Endothelial cell (in vitro differentiated cells): Measurements from ENCODE around the gene C5. TPM values are rescaled to one million over a fixed set of nuclear protein-coding genes. Genes with fewer than 3 reads are reported as not detected.

Source experiments
- DNase-seq: peaks from one replicate; pipeline ENCODE4 v3.0.0; 2021; ENCODE audit warnings: low spot score
- H3K27ac Mint-ChIP-seq: one replicate; pipeline ENCODE4 v1.8.0; 2021; ENCODE audit warnings: mixed read lengths, inconsistent platforms; ENCODE audit not compliant: unreplicated experiment
- H3K27me3 Mint-ChIP-seq: one replicate; pipeline ENCODE4 v1.8.0; 2021; ENCODE audit warnings: mild to moderate bottlenecking, moderate library complexity, mixed read lengths, inconsistent platforms; ENCODE audit not compliant: unreplicated experiment
- H3K36me3 Mint-ChIP-seq: one replicate; pipeline ENCODE4 v1.8.0; 2021; ENCODE audit warnings: mild to moderate bottlenecking, low read depth, mixed read lengths, inconsistent platforms; ENCODE audit not compliant: unreplicated experiment
- H3K4me1 Mint-ChIP-seq: one replicate; pipeline ENCODE4 v1.8.0; 2021; ENCODE audit warnings: mild to moderate bottlenecking, mixed read lengths, inconsistent platforms; ENCODE audit not compliant: unreplicated experiment
- H3K4me3 Mint-ChIP-seq: one replicate; pipeline ENCODE4 v1.8.0; 2021; ENCODE audit warnings: mild to moderate bottlenecking, mixed read lengths, inconsistent platforms; ENCODE audit not compliant: unreplicated experiment
- H3K9me3 Mint-ChIP-seq: one replicate; pipeline ENCODE4 v1.8.0; 2021; ENCODE audit warnings: mixed read lengths, inconsistent platforms; ENCODE audit not compliant: unreplicated experiment
- CTCF ChIP-seq: fragments of 200-600 bp; sonication (generic); IDR thresholded peaks from one replicate; pipeline ENCODE4 v1.5.0; 2021; ENCODE audit warnings: antibody characterized with exemption; ENCODE audit not compliant: unreplicated experiment
- total RNA-seq: library from RNA; stranded (reverse); fragmentation: NEBNext Ultra II Directional; extraction: Animal tissue kit (Norgen Biotek cat#: 25700); gene quantifications from one replicate; pipeline ENCODE4 v1.2.1, GENCODE V29; 2021; ENCODE audit not compliant: unreplicated experiment

Gene C5
- total RNA-seq, 1 donor from 2014 or later, result 0.41 TPM

- no peak for TF ChIP-seq CTCF
- H3K4me3 Mint-ChIP-seq, result no peak overlapping the region
These were observed 23.0 kb upstream of the C5 start for GRCh38 chr9:121073038-121073437.

GRCh38 chr9:121071756-121072421, 21.8 kb upstream of the C5 start:
- H3K4me3 Mint-ChIP-seq, result no peak overlapping the region

More at GRCh38 chr9:121073038-121073437, 23.0 kb upstream of the C5 start:
- H3K27ac Mint-ChIP-seq, result no peak overlapping the region
- H3K9me3 Mint-ChIP-seq, result no peaks in the 10 kb centered on the region
- H3K27me3 Mint-ChIP-seq, result peaks cover 12% of the 10 kb centered on the region
- H3K36me3 Mint-ChIP-seq, result no peaks in the 10 kb centered on the region
- H3K4me1 Mint-ChIP-seq, result peaks cover 11% of the 10 kb centered on the region
- DNase-seq, result no peak

GRCh38 chr9:121071370-121071755, 21.3 kb upstream of the C5 start:
- H3K9me3 Mint-ChIP-seq, result no peaks in the 10 kb centered on the region
- H3K4me3 Mint-ChIP-seq, result no peak overlapping the region
- peaks cover 12% of the 10 kb centered on the region for H3K27me3 Mint-ChIP-seq
- H3K36me3 Mint-ChIP-seq, result no peaks in the 10 kb centered on the region
- H3K27ac Mint-ChIP-seq, result no peak overlapping the region
- no peak for DNase-seq
- peaks cover 11% of the 10 kb centered on the region for H3K4me1 Mint-ChIP-seq
- no peak for TF ChIP-seq CTCF

More at GRCh38 chr9:121071756-121072421, 21.8 kb upstream of the C5 start:
- TF ChIP-seq CTCF, result no peak
- Mint-ChIP-seq H3K27me3 (peaks cover 12% of the 10 kb centered on the region), H3K4me1 (peaks cover 11% of the 10 kb centered on the region), H3K36me3 (no peaks in the 10 kb centered on the region), H3K27ac (no peak overlapping the region), H3K9me3 (no peaks in the 10 kb centered on the region)
- DNase-seq, result no peak

- Mint-ChIP-seq H3K4me1 (peaks cover 5% of the 10 kb centered on the region), H3K36me3 (no peaks in the 10 kb centered on the region), H3K27ac (no peak overlapping the region), H3K4me3 (no peak overlapping the region), H3K9me3 (no peaks in the 10 kb centered on the region), H3K27me3 (peaks cover 6% of the 10 kb centered on the region)
- no peak for DNase-seq
- TF ChIP-seq CTCF, result no peak
These were observed 19.3 kb upstream of the C5 start for GRCh38 chr9:121069396-121069795.

GRCh38 chr9:121067640-121068039, 17.6 kb upstream of the C5 start:
- no peak overlapping the region for H3K27ac Mint-ChIP-seq
- H3K9me3 Mint-ChIP-seq, result no peaks in the 10 kb centered on the region
- no peak for TF ChIP-seq CTCF
- DNase-seq, result no peak
- no peaks in the 10 kb centered on the region for H3K36me3 Mint-ChIP-seq
- H3K27me3 Mint-ChIP-seq, result no peaks in the 10 kb centered on the region
- no peak overlapping the region for H3K4me3 Mint-ChIP-seq
- H3K4me1 Mint-ChIP-seq, result no peaks in the 10 kb centered on the region
